Nephron progenitor cell (in vitro differentiated cells): ENCODE results near the gene AP2S1.
A peak's percentile ranks its signal among the peaks of the same experiment; 100 is the strongest.
"Not testable (repeated sequence)": the region's sequence is repeated elsewhere in the genome, so short reads cannot be mapped to it uniquely, and the experiment has no call there.

Source experiments
- DNase-seq: peaks from one replicate; pipeline ENCODE4 v3.0.0; 2021
- H3K27ac Mint-ChIP-seq: 2 replicates; pipeline ENCODE4 v1.8.0; 2021; ENCODE audit warnings: mild to moderate bottlenecking, moderate library complexity, mixed read lengths
- H3K27me3 Mint-ChIP-seq: 2 replicates; pipeline ENCODE4 v1.8.0; 2021; ENCODE audit warnings: mild to moderate bottlenecking, low read depth, mixed read lengths; ENCODE audit not compliant: poor library complexity
- H3K36me3 Mint-ChIP-seq: 2 replicates; pipeline ENCODE4 v1.8.0; 2021; ENCODE audit warnings: low read depth, mixed read lengths
- H3K4me1 Mint-ChIP-seq: 2 replicates; pipeline ENCODE4 v1.8.0; 2021; ENCODE audit warnings: mixed read lengths
- H3K4me3 Mint-ChIP-seq: 2 replicates; pipeline ENCODE4 v1.8.0; 2021; ENCODE audit warnings: mild to moderate bottlenecking, moderate library complexity, mixed read lengths
- H3K9me3 Mint-ChIP-seq: 2 replicates; pipeline ENCODE4 v1.8.0; 2021; ENCODE audit warnings: mild to moderate bottlenecking, moderate library complexity, mixed read lengths
- CTCF ChIP-seq: fragments of 200-600 bp; sonication (generic); IDR thresholded peaks from 2 replicates; pipeline ENCODE4 v1.5.0; 2021; ENCODE audit warnings: antibody characterized with exemption

Gene AP2S1

GRCh38 chr19:46825731-46826055 lies 25.0 kb downstream of the AP2S1 start:
- Mint-ChIP-seq H3K27me3 (peaks cover 13% of the 10 kb centered on the region), H3K4me3 (no peak overlapping the region), H3K9me3 (peaks cover 19% of the 10 kb centered on the region), H3K36me3 (no peaks in the 10 kb centered on the region), H3K27ac (no peak overlapping the region), H3K4me1 (peaks cover 26% of the 10 kb centered on the region)
- no peak for DNase-seq
- TF ChIP-seq CTCF = no peak

GRCh38 chr19:46824890-46825730 lies 25.5 kb downstream of the AP2S1 start:
- Mint-ChIP-seq H3K27me3 (peaks cover 12% of the 10 kb centered on the region), H3K4me3 (no peak overlapping the region)
- TF ChIP-seq CTCF = no peak

GRCh38 chr19:46823049-46823448 lies 27.6 kb downstream of the AP2S1 start:
- TF ChIP-seq CTCF = no peak
- Mint-ChIP-seq H3K36me3 (no peaks in the 10 kb centered on the region), H3K27me3 (peaks cover 8% of the 10 kb centered on the region), H3K4me3 (no peak overlapping the region), H3K9me3 (peaks cover 14% of the 10 kb centered on the region), H3K27ac (no peak overlapping the region), H3K4me1 (peaks cover 34% of the 10 kb centered on the region)
- no peak for DNase-seq

More at GRCh38 chr19:46824890-46825730, 25.5 kb downstream of the AP2S1 start:
- Mint-ChIP-seq H3K36me3 (no peaks in the 10 kb centered on the region), H3K9me3 (peaks cover 18% of the 10 kb centered on the region), H3K27ac (peak overlapping the region; percentile 54), H3K4me1 (peaks cover 31% of the 10 kb centered on the region)
- no peak for DNase-seq

- H3K27me3 Mint-ChIP-seq, DNase-seq, H3K36me3 Mint-ChIP-seq, H3K4me3 Mint-ChIP-seq: not testable (repeated sequence)
- Mint-ChIP-seq H3K9me3 (peaks cover 14% of the 10 kb centered on the region), H3K27ac (peak overlapping the region; percentile 90), H3K4me1 (peaks cover 33% of the 10 kb centered on the region)
These were observed 28.2 kb downstream of the AP2S1 start for GRCh38 chr19:46822410-46822787.

GRCh38 chr19:46821512-46822409 lies 28.9 kb downstream of the AP2S1 start:
- peaks cover 14% of the 10 kb centered on the region for H3K9me3 Mint-ChIP-seq
- no peak for TF ChIP-seq CTCF
- DNase-seq = no peak
- peaks cover 27% of the 10 kb centered on the region for H3K4me1 Mint-ChIP-seq
- no peak overlapping the region for H3K4me3 Mint-ChIP-seq
- H3K27ac Mint-ChIP-seq = peak overlapping the region; percentile 90
- peaks cover 8% of the 10 kb centered on the region for H3K27me3 Mint-ChIP-seq
- no peaks in the 10 kb centered on the region for H3K36me3 Mint-ChIP-seq

GRCh38 chr19:46818812-46819211 lies 31.8 kb downstream of the AP2S1 start:
- no peak for DNase-seq
- no peak for TF ChIP-seq CTCF
- no peak overlapping the region for H3K4me3 Mint-ChIP-seq
- no peaks in the 10 kb centered on the region for H3K27me3 Mint-ChIP-seq
- peaks cover 32% of the 10 kb centered on the region for H3K4me1 Mint-ChIP-seq
- no peaks in the 10 kb centered on the region for H3K36me3 Mint-ChIP-seq
- no peak overlapping the region for H3K27ac Mint-ChIP-seq
- no peaks in the 10 kb centered on the region for H3K9me3 Mint-ChIP-seq
